Measurements from ENCODE around the gene GAGE1.
"Not testable (repeated sequence)": the region's sequence is repeated elsewhere in the genome, so short reads cannot be mapped to it uniquely, and the experiment has no call there.

The GAGE1 gene

GRCh38 chrX:49598720-49599119 lies at the start of gene GAGE1:
Gene GAGE1, plus strand, starts transcription at chrX:49599020. Its CDS starts 1,155 bp downstream, at chrX:49600175.
- DNase-seq: not testable (repeated sequence)

- not testable (repeated sequence) for DNase-seq
Measured at GRCh38 chrX:49550989-49551388, 47.8 kb upstream of the GAGE1 start, which contains the start of gene GAGE12E. Gene GAGE12E, plus strand, starts transcription at chrX:49551289. Its CDS starts 1,155 bp downstream, at chrX:49552444.

- DNase-seq: not testable (repeated sequence)
Measured at GRCh38 chrX:49560542-49560941, 38.3 kb upstream of the GAGE1 start, which contains the start of gene GAGE12F. Gene GAGE12F, plus strand, starts transcription at chrX:49560842. Its CDS starts 1,155 bp downstream, at chrX:49561997.

- not testable (repeated sequence) for DNase-seq
Measured at GRCh38 chrX:49568728-49569127, 30.1 kb upstream of the GAGE1 start.

- DNase-seq: not testable (repeated sequence)
Measured at GRCh38 chrX:49569152-49569551, 29.7 kb upstream of the GAGE1 start.

GRCh38 chrX:49570100-49570499 lies 28.7 kb upstream of the GAGE1 start, which contains the start of gene GAGE12G:
Gene GAGE12G, plus strand, starts transcription at chrX:49570400. Its CDS starts 1,155 bp downstream, at chrX:49571555.
- not testable (repeated sequence) for DNase-seq

- DNase-seq: not testable (repeated sequence)
Measured at GRCh38 chrX:49579649-49580048, 19.2 kb upstream of the GAGE1 start, which contains the start of gene GAGE12H. Gene GAGE12H, plus strand, starts transcription at chrX:49579949. Its CDS starts 1,155 bp downstream, at chrX:49581104.

GRCh38 chrX:49589196-49589595 lies 9.6 kb upstream of the GAGE1 start, which contains the start of gene GAGE2A:
Gene GAGE2A, plus strand, starts transcription at chrX:49589496. Its CDS starts 1,155 bp downstream, at chrX:49590651.
- not testable (repeated sequence) for DNase-seq

GRCh38 chrX:49589769-49590478 lies 8.9 kb upstream of the GAGE1 start:
- not testable (repeated sequence) for DNase-seq

- not testable (repeated sequence) for DNase-seq
Measured at GRCh38 chrX:49590488-49590887, 8.3 kb upstream of the GAGE1 start.

- no peak for DNase-seq
Measured at GRCh38 chrX:49610718-49611310, 12.0 kb downstream of the GAGE1 start.

- no peak for DNase-seq
Measured at GRCh38 chrX:49618574-49618973, 19.8 kb downstream of the GAGE1 start.

- DNase-seq: no peak
Measured at GRCh38 chrX:49627086-49627777, 28.4 kb downstream of the GAGE1 start.

- DNase-seq: no peak
Measured at GRCh38 chrX:49644991-49645637, 46.3 kb downstream of the GAGE1 start.

- no peak for DNase-seq
Measured at GRCh38 chrX:49656533-49656932, 57.7 kb downstream of the GAGE1 start.
